Heart right ventricle (tissue), 16 donors: Measurements from ENCODE around the gene FRAT2. TPM values are rescaled to one million over a fixed set of nuclear protein-coding genes. Genes with fewer than 3 reads are reported as not detected.
A peak's percentile ranks its signal among the peaks of the same experiment; 100 is the strongest.

ENCODE experiments used
- ATAC-seq, 8 donors: fragments of 200-7000 bp; cut with Tn5 transposase; one replicate each; pipeline ENCODE4 v1.9.1; 2020; ENCODE audit warnings: mild to moderate bottlenecking in 8 of 8, moderate library complexity in 8 of 8, moderate number of reproducible peaks in 1 of 8
- DNase-seq, 2 donors: peaks; one replicate each; pipeline ENCODE4 v3.0.0-alpha.2; 2020
- H3K27ac ChIP-seq, 10 donors: fragments of 200-600 bp; sonication (generic) in 2 of 10; one replicate each; pipeline versions ENCODE4 v1.5.0 to v1.8.0; 2020 to 2022; ENCODE audit warnings: mild to moderate bottlenecking in 3 of 10
- H3K27me3 ChIP-seq, 7 donors: fragments of 200-600 bp; one replicate each; pipeline ENCODE4 v1.8.0; 2021 to 2022; ENCODE audit warnings: mild to moderate bottlenecking in 2 of 7
- H3K36me3 ChIP-seq, 9 donors: fragments of 200-600 bp; sonication (generic) in 1 of 9; one replicate each; pipeline versions ENCODE4 v1.5.0 to v1.8.0; 2020 to 2022; ENCODE audit warnings: mild to moderate bottlenecking in 2 of 9
- H3K4me1 ChIP-seq, 9 donors: fragments of 200-600 bp; sonication (generic) in 1 of 9; one replicate each; pipeline versions ENCODE4 v1.5.0 to v1.8.0; 2020 to 2022; ENCODE audit warnings: mild to moderate bottlenecking in 4 of 9
- H3K4me3 ChIP-seq, 10 donors: fragments of 200-600 bp; sonication (generic) in 2 of 10; one replicate each; pipeline versions ENCODE4 v1.5.0 to v1.8.0; 2020 to 2022; ENCODE audit warnings: mild to moderate bottlenecking in 7 of 10, moderate library complexity in 2 of 10
- H3K9me3 ChIP-seq, 11 donors: fragments of 200-600 bp in 10 of 11; sonication (generic) in 2 of 11; one replicate each; pipeline versions ENCODE4 v1.5.0 to v1.8.0; 2013 to 2022; ENCODE audit warnings: mild to moderate bottlenecking in 2 of 11, control low read depth in 1 of 11, moderate library complexity in 1 of 11
- WGBS, 2 donors: extraction: QIAGEN DNeasy Blood & Tissue Kit; methylation state at CpG; one replicate each; pipeline ENCODE4 v1.1.7; 2013; ENCODE audit warnings: inconsistent platforms in 1 of 2; 5-methylcytosine and 5-hydroxymethylcytosine counted together
- intact Hi-C, 10 donors: fragments of 100-400 bp; cut with DNase I; formaldehyde crosslinking; loops; one replicate each; pipeline versions ENCODE4 v1.11.1 to v1.14.2; 2022
- polyA plus RNA-seq, 2 donors: library from polyadenylated mRNA; stranded (reverse); fragments of 200-250 nt; gene quantifications; one replicate each; pipeline ENCODE4 v1.2.3, GENCODE V29; 2013
- total RNA-seq, 10 donors: library from RNA; stranded (reverse); fragmentation: NEBNext Ultra II Directional in 3 of 10; extraction: Animal tissue kit (Norgen Biotek cat#: 25700) in 3 of 10; gene quantifications; one replicate each; pipeline versions ENCODE4 v1.2.1 to v1.2.4, GENCODE V29; 2021 to 2023
- TF ChIP-seq, protein P1 (sequence below), 9 donors: fragments of 200-600 bp; sonication (generic) in 2 of 9; IDR thresholded peaks; one replicate each; pipeline versions ENCODE4 v1.5.0 to v1.8.0; 2021 to 2022; ENCODE audit warnings: antibody characterized with exemption in 9 of 9, mild to moderate bottlenecking in 5 of 9, moderate library complexity in 1 of 9
- donor health status: Arrhythmogenic right ventricular cardiomyopathy.
- donor health status: ischemic (EF 13 %, LVEDD 7.1; RV severe dilation, severe dysfunction).
- donor health status: healthy with polysubstance abuse.
- donor health status: DM: no; HTN: yes; CAD: no.
- donor health status: DM: no; HTN: no; CAD: no.
- donor health status: ischemic (EF 25% LVEDD 6.9; RV normal size, moderate dysfunction).
- donor health status: ischemic (EF 25% LVEDD 5.7; RV mildly dilated, moderate dysfunction).
- donor health status: healthy.
- donor health status: DM: yes; HTN: yes; CAD: no.
- donor health status: Ischemic cardiomyopathy.
- donor health status: ischemic (EF 35%, LVEDD 5.7; RV mildly dilated, moderate dysfunction).
- donor health status: nonischemic (EF 11% LVEDD 7.7; RV severe dilation, severe dysfunction).
- donor health status: DM: yes; HTN: yes; CAD: no.
- donor health status: PGD.
- donor health status: ischemic (EF 29% LVEDD 5.4; RV normal size, mild dysfunction).
- donor health status: nonischemic (EF 23%, LVEDD 6.1; RV moderate dilation, normal function).

Gene FRAT2
- total and polyA plus RNA-seq, 12 donors: 2.9 to 11.0 (median 5.1) TPM

DNA sequence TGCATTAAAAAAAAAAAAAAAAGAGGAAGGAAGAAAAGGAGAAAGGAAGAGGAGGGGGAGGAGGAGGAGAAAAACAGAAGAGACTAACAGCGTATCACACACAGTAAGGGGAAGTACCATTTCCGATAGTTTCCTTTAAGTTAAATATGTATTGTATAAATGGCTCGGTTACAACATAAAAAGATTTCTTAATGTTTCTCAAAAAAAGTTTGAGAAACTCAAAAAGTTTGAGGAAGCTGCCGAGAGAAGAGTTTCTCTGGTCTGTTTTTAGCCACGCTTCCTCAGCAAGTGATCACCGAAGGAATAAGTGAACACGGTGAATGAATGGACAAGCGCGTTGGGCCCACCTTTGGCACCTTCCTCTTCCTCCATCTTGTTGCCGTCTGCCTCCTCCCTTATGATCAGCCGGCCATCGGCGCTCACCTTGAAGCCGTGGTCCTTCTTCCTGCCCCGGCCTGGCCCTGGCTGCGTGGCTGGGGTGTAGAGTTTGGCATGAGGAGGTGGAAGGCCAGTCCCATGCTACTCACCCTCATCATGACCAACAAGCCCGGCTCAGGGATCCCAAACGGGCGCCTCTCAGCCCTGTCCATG lies 31.3 kb upstream of the FRAT2 start:
- H3K27ac ChIP-seq: peak overlapping the region in 4 of 10 donors; percentile 33 to 92 (median 55)

DNA sequence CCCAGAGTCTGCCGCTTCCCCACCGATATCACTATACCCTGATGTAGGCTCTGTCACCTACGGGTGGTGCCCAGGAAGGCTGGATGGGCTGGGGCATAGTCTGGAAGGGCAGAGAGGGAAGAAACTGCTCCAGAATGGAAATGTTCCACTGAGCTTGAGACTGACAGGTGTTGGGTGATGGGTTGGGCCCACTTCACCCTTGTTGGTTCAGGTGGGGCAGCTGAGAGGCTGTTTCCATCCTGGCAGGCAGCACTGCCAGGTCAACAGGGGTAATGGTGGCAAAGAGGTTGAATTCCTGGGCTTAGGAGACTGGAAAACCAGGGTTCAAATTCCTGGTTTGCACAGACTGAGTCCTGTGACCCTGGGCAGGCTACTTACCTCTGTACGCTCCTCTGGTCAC lies 28.5 kb upstream of the FRAT2 start:
- Histone ChIP-seq H3K36me3 (peaks cover 0 to 96% (median 45%) of the 10 kb centered on the region in 9 donors), H3K4me3 (no peak overlapping the region), H3K27ac (no peak overlapping the region), H3K4me1 (peaks cover 0 to 51% (median 0%) of the 10 kb centered on the region in 9 donors), H3K27me3 (no peaks in the 10 kb centered on the region), H3K9me3 (no peaks in the 10 kb centered on the region)
- 84 to 98% methylated on average over 4 of the region's 4 CpGs for WGBS, 2 donors
- TF ChIP-seq, protein P1, sequence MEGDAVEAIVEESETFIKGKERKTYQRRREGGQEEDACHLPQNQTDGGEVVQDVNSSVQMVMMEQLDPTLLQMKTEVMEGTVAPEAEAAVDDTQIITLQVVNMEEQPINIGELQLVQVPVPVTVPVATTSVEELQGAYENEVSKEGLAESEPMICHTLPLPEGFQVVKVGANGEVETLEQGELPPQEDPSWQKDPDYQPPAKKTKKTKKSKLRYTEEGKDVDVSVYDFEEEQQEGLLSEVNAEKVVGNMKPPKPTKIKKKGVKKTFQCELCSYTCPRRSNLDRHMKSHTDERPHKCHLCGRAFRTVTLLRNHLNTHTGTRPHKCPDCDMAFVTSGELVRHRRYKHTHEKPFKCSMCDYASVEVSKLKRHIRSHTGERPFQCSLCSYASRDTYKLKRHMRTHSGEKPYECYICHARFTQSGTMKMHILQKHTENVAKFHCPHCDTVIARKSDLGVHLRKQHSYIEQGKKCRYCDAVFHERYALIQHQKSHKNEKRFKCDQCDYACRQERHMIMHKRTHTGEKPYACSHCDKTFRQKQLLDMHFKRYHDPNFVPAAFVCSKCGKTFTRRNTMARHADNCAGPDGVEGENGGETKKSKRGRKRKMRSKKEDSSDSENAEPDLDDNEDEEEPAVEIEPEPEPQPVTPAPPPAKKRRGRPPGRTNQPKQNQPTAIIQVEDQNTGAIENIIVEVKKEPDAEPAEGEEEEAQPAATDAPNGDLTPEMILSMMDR (IDR thresholded peaks at IDR 0.05): no peak
- ATAC-seq: no peak
- no peak for DNase-seq
- intact Hi-C loops: no loop called here

More for the DNA sequence above, 31.3 kb upstream of the FRAT2 start:
- H3K4me1 ChIP-seq: peaks cover 0 to 48% (median 0%) of the 10 kb centered on the region in 9 donors
- no peak overlapping the region for H3K4me3 ChIP-seq
- intact Hi-C loops: no loop called here
- 80 to 85% methylated on average over 19 of the region's 19 CpGs for WGBS, 2 donors
- H3K36me3 ChIP-seq: peaks cover 0 to 96% (median 44%) of the 10 kb centered on the region in 9 donors
- ATAC-seq (peak in 6 of 8 donors; percentile 39 to 67 (median 49)), DNase-seq (no peak)
- TF ChIP-seq, protein P1 (IDR thresholded peaks at IDR 0.05): no peak
- H3K27me3 ChIP-seq: no peaks in the 10 kb centered on the region
- H3K9me3 ChIP-seq: no peaks in the 10 kb centered on the region

DNA sequence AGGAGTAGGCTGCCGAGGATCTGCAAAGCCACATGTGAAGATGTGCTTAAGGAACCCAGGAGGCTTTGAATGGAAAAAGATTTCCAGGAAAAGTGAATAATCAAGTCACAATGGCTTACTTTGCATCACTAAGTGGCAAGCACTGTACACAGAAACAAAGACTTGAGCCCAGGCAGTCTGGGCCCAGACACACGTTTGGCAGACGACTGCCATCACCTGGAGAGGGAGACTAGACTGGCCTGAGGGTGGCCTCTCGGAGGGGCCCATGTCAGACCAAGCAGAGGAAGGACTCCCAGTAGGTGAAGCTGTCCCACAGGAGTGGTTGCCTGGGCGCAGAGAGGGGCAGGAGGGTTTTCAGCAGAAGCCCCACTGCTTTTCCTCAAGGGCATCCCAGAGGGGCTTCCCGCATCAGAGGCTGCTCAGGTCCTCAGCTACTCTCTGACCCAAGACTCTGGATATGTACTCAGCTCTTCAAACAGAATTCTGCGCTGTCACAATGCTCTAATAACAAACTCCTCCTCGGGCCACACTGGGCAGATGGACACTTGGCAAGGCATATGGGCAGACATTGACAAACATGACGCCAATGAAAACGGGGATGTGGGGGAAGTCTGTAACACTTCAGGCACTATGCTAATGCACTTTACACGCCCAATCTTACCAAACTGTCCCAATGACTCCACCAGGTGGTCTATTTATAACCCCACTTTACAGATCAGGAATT lies 27.9 kb upstream of the FRAT2 start:
- DNase-seq (no peak), ATAC-seq (no peak)
- peaks cover 0 to 50% (median 0%) of the 10 kb centered on the region in 9 donors for H3K4me1 ChIP-seq
- intact Hi-C loops: no loop called here
- no peak overlapping the region for H3K27ac ChIP-seq
- TF ChIP-seq, protein P1 (IDR thresholded peaks at IDR 0.05): no peak
- 84 to 88% methylated on average over 11 of the region's 11 CpGs for WGBS, 2 donors
- H3K9me3 ChIP-seq: no peaks in the 10 kb centered on the region
- H3K4me3 ChIP-seq: no peak overlapping the region
- H3K27me3 ChIP-seq: no peaks in the 10 kb centered on the region
- peaks cover 0 to 96% (median 45%) of the 10 kb centered on the region in 9 donors for H3K36me3 ChIP-seq

DNA sequence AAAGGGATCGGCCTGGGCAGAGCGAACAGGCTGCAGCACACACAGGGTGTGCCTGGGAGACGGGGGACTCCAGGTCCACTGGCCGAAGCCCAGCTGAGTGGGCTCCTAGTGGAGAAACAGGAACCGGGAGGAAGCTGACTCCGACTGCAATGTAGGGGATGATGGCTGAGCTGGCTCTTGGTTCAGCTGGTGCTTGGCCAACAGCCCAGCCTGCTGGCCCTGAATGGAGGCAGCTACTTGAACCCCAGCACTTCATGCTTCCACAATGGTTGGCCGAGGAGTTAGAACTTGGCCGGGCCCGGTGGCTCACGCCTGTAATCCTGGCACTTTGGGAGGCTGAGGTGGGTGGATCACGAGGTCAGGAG lies 27.0 kb upstream of the FRAT2 start:
- H3K9me3 ChIP-seq: no peaks in the 10 kb centered on the region
- H3K27ac ChIP-seq: peak overlapping the region in 1 of 10 donors; percentile 50
- ATAC-seq (peak in 1 of 8 donors; percentile 28), DNase-seq (no peak)
- TF ChIP-seq, protein P1 (IDR thresholded peaks at IDR 0.05): no peak
- intact Hi-C loops: no loop called here
- no peaks in the 10 kb centered on the region for H3K27me3 ChIP-seq
- no peak overlapping the region for H3K4me3 ChIP-seq
- 66 to 90% methylated on average over 11 of the region's 11 CpGs for WGBS, 2 donors
- peaks cover 0 to 47% (median 2%) of the 10 kb centered on the region in 9 donors for H3K4me1 ChIP-seq
- H3K36me3 ChIP-seq: peaks cover 0 to 96% (median 48%) of the 10 kb centered on the region in 9 donors
